Measurements from ENCODE around the gene EVX1.

Gene EVX1

GRCh38 chr7:27250557-27251070, 8.0 kb downstream of the EVX1 start:
- no peak for DNase-seq

GRCh38 chr7:27251136-27251651, 8.6 kb downstream of the EVX1 start:
- DNase-seq: no peak

- no peak for DNase-seq
Observed at GRCh38 chr7:27251652-27252590, 9.3 kb downstream of the EVX1 start.

- DNase-seq: no peak
Observed at GRCh38 chr7:27254625-27255024, 12.0 kb downstream of the EVX1 start.

- no peak for DNase-seq
Observed at GRCh38 chr7:27260211-27260610, 17.6 kb downstream of the EVX1 start.

- no peak for DNase-seq
Observed at GRCh38 chr7:27262121-27262520, 19.5 kb downstream of the EVX1 start.

GRCh38 chr7:27263781-27264180, 21.2 kb downstream of the EVX1 start:
- no peak for DNase-seq

- no peak for DNase-seq
Observed at GRCh38 chr7:27269455-27269854, 26.9 kb downstream of the EVX1 start.

GRCh38 chr7:27271384-27271783, 28.8 kb downstream of the EVX1 start:
- no peak for DNase-seq

GRCh38 chr7:27277628-27278027, 35.0 kb downstream of the EVX1 start:
- no peak for DNase-seq

GRCh38 chr7:27283558-27283957, 41.0 kb downstream of the EVX1 start:
- no peak for DNase-seq

- DNase-seq: no peak
Observed at GRCh38 chr7:27295236-27295635, 52.6 kb downstream of the EVX1 start.

- no peak for DNase-seq
Observed at GRCh38 chr7:27297356-27297755, 54.8 kb downstream of the EVX1 start.

Data from midbrain (tissue), 1 donor.